HG03469 (cell line): ENCODE data around the gene MYO1F.
"Not testable (repeated sequence)": the region's sequence is repeated elsewhere in the genome, so short reads cannot be mapped to it uniquely, and the experiment has no call there.

Source experiments
- ATAC-seq: cut with Tn5 transposase; IDR thresholded peaks from one replicate; pipeline ENCODE4 v1.9.1; 2021; ENCODE audit warnings: mild to moderate bottlenecking, moderate library complexity, moderate number of reproducible peaks; ENCODE audit not compliant: unreplicated experiment

The MYO1F gene

DNA sequence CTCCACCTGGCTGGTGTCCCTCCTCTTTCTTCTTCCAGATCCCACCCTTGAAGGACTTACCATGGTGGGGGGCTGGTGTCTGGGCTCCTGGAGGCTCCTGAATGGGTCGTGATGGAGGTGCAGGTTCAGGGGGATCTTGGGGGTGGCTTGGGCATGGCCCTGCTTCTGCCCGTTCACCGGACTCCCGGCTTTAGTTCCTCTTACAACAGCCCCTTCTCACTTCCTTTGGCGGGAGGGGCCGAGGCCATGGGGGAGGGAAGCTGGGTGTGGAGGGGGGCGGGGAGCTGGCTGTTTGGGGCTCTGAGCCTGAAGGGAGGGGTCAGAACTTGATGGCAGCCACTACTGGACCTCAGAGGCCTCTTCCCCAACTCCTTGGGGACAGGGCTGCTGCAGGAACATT, at the start of gene MYO1F:
Gene MYO1F, minus strand, starts transcription at position 196 of the 400 bp plus-strand sequence. Its CDS starts 133 bp downstream, at position 63.
- ATAC-seq, result no peak

GRCh38 chr19:8626842-8627241, 49.6 kb upstream of the MYO1F start:
- ATAC-seq, result no peak

DNA sequence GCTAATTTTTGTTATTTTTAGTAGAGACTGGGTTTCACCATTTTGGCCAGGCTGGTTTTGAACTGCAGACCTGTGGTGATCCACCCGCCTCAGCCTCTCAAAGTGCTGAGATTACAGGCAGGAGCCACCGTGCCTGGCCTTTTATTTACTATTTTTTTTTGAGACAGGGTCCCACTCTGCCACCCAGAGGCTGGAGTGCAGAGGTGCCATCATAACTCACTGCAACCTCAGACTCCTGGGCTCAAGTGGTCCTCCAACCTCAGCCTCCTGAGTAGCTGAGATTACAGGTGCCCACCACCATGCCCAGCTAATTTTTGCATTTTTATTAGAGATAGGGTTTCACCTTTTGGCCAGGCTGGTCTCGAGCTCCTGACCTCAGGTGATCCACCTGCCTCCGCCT, 45.6 kb upstream of the MYO1F start:
- not testable (repeated sequence) for ATAC-seq

GRCh38 chr19:8618751-8619150, 41.5 kb upstream of the MYO1F start:
- ATAC-seq, result no peak

GRCh38 chr19:8617984-8618383, 40.7 kb upstream of the MYO1F start:
- no peak for ATAC-seq

GRCh38 chr19:8617325-8617724, 40.1 kb upstream of the MYO1F start:
- not testable (repeated sequence) for ATAC-seq

DNA sequence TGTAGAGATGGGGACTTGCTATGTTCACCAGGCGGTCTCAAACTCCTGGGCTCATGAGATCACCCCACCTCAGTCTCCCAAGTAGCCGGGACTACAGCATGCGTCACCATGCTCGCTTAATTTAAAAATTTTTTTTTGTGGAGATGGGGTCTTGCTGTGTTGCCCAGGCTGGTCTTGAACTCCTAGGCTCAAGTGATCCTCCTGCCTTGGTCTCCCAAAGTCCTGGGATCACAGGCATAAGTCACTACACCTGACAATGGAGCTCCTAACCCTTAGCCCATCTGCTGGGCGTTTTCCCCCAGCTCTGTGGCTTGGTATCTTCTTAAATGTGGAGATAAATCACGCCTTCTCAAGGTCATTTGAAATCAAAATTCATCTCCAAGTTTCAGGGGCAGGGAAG, 39.6 kb upstream of the MYO1F start:
- ATAC-seq, result no peak

GRCh38 chr19:8615813-8616596, 38.8 kb upstream of the MYO1F start:
- no peak for ATAC-seq

- no peak for ATAC-seq
These were observed 37.8 kb upstream of the MYO1F start for GRCh38 chr19:8615024-8615423.

DNA sequence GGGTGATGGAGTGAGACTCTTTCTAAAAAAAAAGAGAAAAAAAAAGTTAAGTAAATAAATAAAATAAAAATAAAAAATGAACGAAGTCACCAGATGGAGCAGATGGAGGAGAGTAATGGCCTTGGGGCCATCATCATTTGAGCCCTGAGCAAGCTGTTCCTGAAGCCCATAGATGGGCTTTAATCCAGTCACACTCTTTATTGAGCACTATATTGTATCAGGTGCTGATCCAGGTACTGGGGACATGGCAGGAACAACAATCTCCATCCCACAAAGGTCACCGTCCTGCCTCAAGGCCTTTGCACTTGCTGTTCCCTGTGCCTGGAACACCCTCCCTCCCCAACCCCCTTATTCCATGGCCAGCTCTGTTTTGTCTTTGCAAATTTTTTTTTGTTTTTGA, 37.2 kb upstream of the MYO1F start:
- no peak for ATAC-seq

GRCh38 chr19:8612807-8613171, 35.5 kb upstream of the MYO1F start:
- ATAC-seq, result no peak

DNA sequence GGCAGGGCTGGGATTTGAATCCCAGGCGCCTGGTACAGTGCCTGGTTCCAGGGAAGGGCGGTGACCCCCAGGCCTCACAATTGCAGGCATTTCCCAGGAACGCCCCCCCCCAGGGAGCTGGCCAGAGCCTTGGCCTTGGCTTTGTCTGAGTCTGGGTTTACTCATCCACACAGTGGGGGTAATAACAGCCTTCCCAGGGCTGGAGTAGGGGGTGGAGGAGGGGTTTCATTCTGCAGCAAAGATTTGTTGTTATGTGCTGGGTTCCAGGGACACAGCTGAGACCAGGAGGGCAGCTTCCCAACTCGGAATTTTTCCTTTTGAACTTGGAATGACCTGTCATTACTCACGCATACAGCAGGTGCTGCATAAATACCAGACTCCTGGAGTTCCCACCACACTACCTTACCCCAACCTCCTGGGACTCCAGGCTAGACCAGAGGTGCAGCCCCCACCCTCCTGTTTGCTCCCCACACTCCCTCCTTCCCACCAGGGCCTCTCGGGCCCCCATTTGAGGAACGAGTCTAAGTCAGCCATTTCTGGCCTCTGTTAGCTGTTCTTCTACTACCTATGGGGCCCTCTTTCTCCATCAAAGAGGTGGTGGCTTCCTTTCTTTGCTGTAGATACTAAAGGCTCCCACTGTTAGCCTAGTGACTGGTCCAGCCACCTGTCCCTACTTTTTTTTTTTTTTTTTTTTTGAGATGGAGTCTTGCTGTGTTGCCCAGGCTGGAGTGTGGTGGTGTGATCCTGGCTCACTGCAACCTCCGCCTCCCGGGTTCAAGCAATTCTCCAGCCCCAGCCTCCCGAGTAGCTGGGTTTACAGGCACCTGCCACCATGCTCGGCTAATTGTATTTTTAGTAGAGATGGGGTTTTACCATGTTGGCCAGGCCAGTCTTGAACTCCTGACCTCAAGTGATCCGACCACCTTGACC, 34.9 kb upstream of the MYO1F start:
- ATAC-seq, result no peak

DNA sequence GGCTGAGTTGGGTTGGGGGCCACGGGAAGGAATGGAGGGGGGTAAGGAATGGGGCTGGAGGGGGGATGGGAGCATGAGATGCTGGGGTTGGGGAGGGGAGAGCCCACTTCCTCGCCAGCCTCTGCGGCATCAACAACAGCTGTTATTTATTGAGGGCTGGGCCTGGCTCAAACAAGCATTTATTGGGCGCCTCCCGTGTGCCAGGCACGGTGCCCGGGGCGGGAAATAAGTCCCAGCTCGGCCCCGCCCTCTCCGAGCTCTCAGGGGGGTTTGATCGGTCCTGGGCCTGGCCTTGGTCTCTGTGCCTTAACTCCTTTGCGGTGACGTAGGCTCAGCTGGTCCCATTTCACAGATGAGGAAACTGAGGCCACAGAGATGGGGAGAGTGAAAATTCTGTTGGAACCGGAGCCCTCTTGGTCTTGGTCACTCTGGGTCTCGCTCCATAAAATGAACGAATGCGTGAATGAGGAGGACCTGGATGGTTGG, 34.2 kb upstream of the MYO1F start:
- ATAC-seq, result no peak

DNA sequence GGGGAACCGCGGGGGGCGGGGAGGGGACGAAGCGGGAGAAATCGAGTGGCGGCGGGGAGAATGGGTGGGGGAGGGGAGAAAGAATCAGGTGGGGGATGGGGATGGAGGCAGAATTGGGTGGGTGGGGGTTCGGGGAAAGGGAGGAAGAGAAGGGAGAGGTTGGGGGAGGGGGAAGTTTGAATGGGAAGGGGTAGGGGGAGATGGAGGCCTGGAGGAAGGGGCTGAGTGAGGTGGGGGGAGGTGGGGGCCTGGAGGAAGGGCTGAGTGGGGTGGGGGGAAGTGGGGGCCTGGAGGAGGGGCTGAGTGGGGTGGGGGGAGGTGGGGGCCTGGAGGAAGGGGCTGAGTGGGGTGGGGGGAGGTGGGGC, 33.7 kb upstream of the MYO1F start:
- ATAC-seq, result no peak

GRCh38 chr19:8610041-8610935, 33.0 kb upstream of the MYO1F start, which contains the start of gene ADAMTS10:
Gene ADAMTS10, minus strand, starts transcription at chr19:8610715. Its CDS starts 5,005 bp downstream, at chr19:8605710.
- no peak for ATAC-seq

GRCh38 chr19:8609279-8610040, 32.2 kb upstream of the MYO1F start:
- no peak for ATAC-seq

GRCh38 chr19:8608941-8609278, 31.7 kb upstream of the MYO1F start:
- ATAC-seq, result no peak

GRCh38 chr19:8607386-8607785, 30.1 kb upstream of the MYO1F start:
- ATAC-seq, result no peak

- ATAC-seq, result no peak
These were observed 28.3 kb upstream of the MYO1F start for GRCh38 chr19:8605514-8605913.

GRCh38 chr19:8601796-8602195, 24.6 kb upstream of the MYO1F start:
- ATAC-seq, result no peak
